Measurements from ENCODE around the gene DHRS12.
"Not testable (repeated sequence)": the region's sequence is repeated elsewhere in the genome, so short reads cannot be mapped to it uniquely, and the experiment has no call there.

The DHRS12 gene

GRCh38 chr13:51829568-51829899 is 25.6 kb upstream of the DHRS12 start:
- H3K27ac ChIP-seq, result no peak overlapping the region
- peak overlapping the region; percentile 2 to 88 (median 17); a peak in 9 of 22 replicates for H3K4me2 ChIP-seq
- no peak overlapping the region for H3K4me3 ChIP-seq
- H3K9me3 ChIP-seq (replicated peaks in 1 of 11), result no peaks in the 10 kb centered on the region
- no peak for TF ChIP-seq Cebpa-rat (IDR thresholded peaks at IDR 0.05)
- H3K9ac ChIP-seq, result 0 out of 22 replicates have a peak overlapping the region, but pooled peaks of 1 of the 11 experiments have one; percentile 2
- no peaks in the 10 kb centered on the region for H3K27me3 ChIP-seq
- peaks cover 63 to 96% (median 79%) of the 10 kb centered on the region in 10 experiments for H3K4me1 ChIP-seq
- no peaks in the 10 kb centered on the region for H3K36me3 ChIP-seq
- H4K20me1 ChIP-seq, result no peaks in the 10 kb centered on the region

GRCh38 chr13:51828730-51829567 is 25.0 kb upstream of the DHRS12 start:
- Histone ChIP-seq H3K27me3 (no peaks in the 10 kb centered on the region), H3K27ac (peak overlapping the region in 6 of 11 experiments; percentile 83 to 92 (median 88); a peak in 8 of 22 replicates), H3K9ac (no peak overlapping the region), H4K20me1 (no peaks in the 10 kb centered on the region), H3K9me3 (replicated peaks in 1 of 11) (no peaks in the 10 kb centered on the region), H3K4me1 (peaks cover 63 to 96% (median 80%) of the 10 kb centered on the region in 10 experiments), H3K36me3 (no peaks in the 10 kb centered on the region), H3K4me3 (no peak overlapping the region), H3K4me2 (peak overlapping the region in 10 of 11 experiments; percentile 2 to 91 (median 83); a peak in 15 of 22 replicates)
- no peak for TF ChIP-seq Cebpa-rat (IDR thresholded peaks at IDR 0.05)

GRCh38 chr13:51827254-51827653 is 23.3 kb upstream of the DHRS12 start:
- Histone ChIP-seq H4K20me1 (no peaks in the 10 kb centered on the region), H3K4me1 (peaks cover 67 to 99% (median 83%) of the 10 kb centered on the region in 10 experiments), H3K4me2 (peak overlapping the region; percentile 75 to 91 (median 83)), H3K9ac (peak overlapping the region in 10 of 11 experiments; percentile 65 to 80 (median 76); a peak in 12 of 22 replicates), H3K36me3 (no peaks in the 10 kb centered on the region), H3K4me3 (no peak overlapping the region), H3K27me3 (no peaks in the 10 kb centered on the region), H3K27ac (peak overlapping the region; percentile 67 to 93 (median 88)), H3K9me3 (replicated peaks in 1 of 11) (no peaks in the 10 kb centered on the region)
- peak in 9 of 11 experiments; percentile 27 to 75 (median 54); a peak in 11 of 22 replicates for TF ChIP-seq Cebpa-rat (IDR thresholded peaks at IDR 0.05)

- peak overlapping the region; percentile 65 to 80 (median 76) for H3K9ac ChIP-seq
- H4K20me1 ChIP-seq, result no peaks in the 10 kb centered on the region
- H3K4me2 ChIP-seq, result peak overlapping the region; percentile 75 to 91 (median 83)
- H3K9me3 ChIP-seq (replicated peaks in 1 of 11), result no peaks in the 10 kb centered on the region
- peaks cover 67 to 99% (median 84%) of the 10 kb centered on the region in 10 experiments for H3K4me1 ChIP-seq
- peak overlapping the region; percentile 67 to 93 (median 88) for H3K27ac ChIP-seq
- TF ChIP-seq Cebpa-rat (IDR thresholded peaks at IDR 0.05), result no peak
- H3K27me3 ChIP-seq, result no peaks in the 10 kb centered on the region
- peak overlapping the region in 2 of 10 experiments; percentile 0 to 10; a peak in 2 of 20 replicates for H3K4me3 ChIP-seq
- H3K36me3 ChIP-seq, result no peaks in the 10 kb centered on the region
Measured at GRCh38 chr13:51826606-51827005, 22.6 kb upstream of the DHRS12 start.

- Histone ChIP-seq H3K9me3 (replicated peaks in 1 of 11) (no peaks in the 10 kb centered on the region), H3K4me2 (peak overlapping the region; percentile 75 to 91 (median 83)), H3K36me3 (no peaks in the 10 kb centered on the region), H3K27me3 (no peaks in the 10 kb centered on the region), H3K4me1 (peaks cover 76 to 99% (median 89%) of the 10 kb centered on the region in 10 experiments), H4K20me1 (no peaks in the 10 kb centered on the region), H3K9ac (peak overlapping the region; percentile 65 to 80 (median 76); a peak in 21 of 22 replicates), H3K27ac (peak overlapping the region; percentile 67 to 93 (median 88)), H3K4me3 (peak overlapping the region in 2 of 10 experiments; percentile 34 to 60; a peak in 1 of 20 replicates)
- peak in 3 of 11 experiments; percentile 5 to 10 (median 6); a peak in 2 of 22 replicates for TF ChIP-seq Cebpa-rat (IDR thresholded peaks at IDR 0.05)
Measured at GRCh38 chr13:51825681-51826254, 21.8 kb upstream of the DHRS12 start.

GRCh38 chr13:51825165-51825592 is 21.2 kb upstream of the DHRS12 start:
- Histone ChIP-seq H3K9me3 (replicated peaks in 1 of 11) (no peaks in the 10 kb centered on the region), H3K27me3 (no peaks in the 10 kb centered on the region), H3K36me3 (no peaks in the 10 kb centered on the region), H3K4me2 (peak overlapping the region; percentile 75 to 91 (median 83)), H3K9ac (peak overlapping the region; percentile 65 to 80 (median 76); a peak in 21 of 22 replicates), H3K27ac (peak overlapping the region; percentile 67 to 93 (median 88)), H4K20me1 (no peaks in the 10 kb centered on the region), H3K4me3 (peak overlapping the region in 5 of 10 experiments; percentile 29 to 60 (median 34); a peak in 8 of 20 replicates), H3K4me1 (peaks cover 82 to 100% (median 95%) of the 10 kb centered on the region in 10 experiments)
- peak in 9 of 11 experiments; percentile 79 to 98 (median 95); a peak in 18 of 22 replicates for TF ChIP-seq Cebpa-rat (IDR thresholded peaks at IDR 0.05)

- peaks cover 86 to 100% (median 98%) of the 10 kb centered on the region in 10 experiments for H3K4me1 ChIP-seq
- H3K9me3 ChIP-seq (replicated peaks in 1 of 11); H3K27me3 ChIP-seq; H4K20me1 ChIP-seq; H3K36me3 ChIP-seq: not testable (repeated sequence)
- peak overlapping the region in 5 of 10 experiments; percentile 29 to 60 (median 34); a peak in 11 of 20 replicates for H3K4me3 ChIP-seq
- peak overlapping the region; percentile 65 to 80 (median 76); a peak in 21 of 22 replicates for H3K9ac ChIP-seq
- peak overlapping the region; percentile 67 to 93 (median 88) for H3K27ac ChIP-seq
- peak overlapping the region; percentile 75 to 91 (median 83) for H3K4me2 ChIP-seq
Measured at GRCh38 chr13:51824712-51825111, 20.7 kb upstream of the DHRS12 start.

- H3K9me3 ChIP-seq (replicated peaks in 1 of 11), result no peaks in the 10 kb centered on the region
- H3K36me3 ChIP-seq, result no peaks in the 10 kb centered on the region
- H3K4me1 ChIP-seq, result peaks cover 90 to 100% (median 100%) of the 10 kb centered on the region in 10 experiments
- no peaks in the 10 kb centered on the region for H3K27me3 ChIP-seq
- TF ChIP-seq Cebpa-rat (IDR thresholded peaks at IDR 0.05), result no peak
- H3K4me2 ChIP-seq, result peak overlapping the region; percentile 75 to 91 (median 83)
- peak overlapping the region; percentile 25 to 93 (median 88); a peak in 21 of 22 replicates for H3K27ac ChIP-seq
- peak overlapping the region in 9 of 11 experiments; percentile 4 to 80 (median 67); a peak in 13 of 22 replicates for H3K9ac ChIP-seq
- H3K4me3 ChIP-seq, result peak overlapping the region in 2 of 10 experiments; percentile 34 to 41; a peak in 3 of 20 replicates
- H4K20me1 ChIP-seq, result no peaks in the 10 kb centered on the region
Measured at GRCh38 chr13:51823863-51824262, 19.9 kb upstream of the DHRS12 start.

Data from BLaER1 treated with 17β-estradiol and CSF1 and Interleukin-3, amounts not matched to agents 10 nM and 100 nM (cell line).